OCI-LY7 (cell line): ENCODE measurements around the gene HDAC4. TPM values are rescaled to one million over a fixed set of nuclear protein-coding genes. Genes with fewer than 3 reads are reported as not detected.

Source experiments
- BruUV-seq: library from RNA; stranded (reverse); fragments of 400-500 nt; replicated peaks from 2 replicates; lab custom pipeline; 2021; lab: Mats Ljungman, UMichigan
- CTCF ChIA-PET: fragments of 300-600 bp; sonication (Branson Sonifier 250); formaldehyde crosslinking; loops from one replicate; lab custom pipeline; 2022; ENCODE audit warnings: antibody characterized with exemption; ENCODE audit not compliant: unreplicated experiment; lab: Charles Lee
- POLR2A ChIA-PET: fragments of 300-600 bp; sonication (Branson Sonifier 250); formaldehyde crosslinking; loops from one replicate; lab custom pipeline; 2022; ENCODE audit warnings: antibody characterized with exemption; lab: Charles Lee
- DNase-seq: peaks from one replicate; pipeline ENCODE4 v3.0.0-alpha.2; 2015; ENCODE audit warnings: low spot score
- H2AFZ ChIP-seq: fragments of 200-600 bp; sonication (generic), shearing (Covaris generic); 2 replicates; pipeline ENCODE4 v1.6.1; 2014; ENCODE audit warnings: mild to moderate bottlenecking, antibody characterized with exemption, low read length, moderate library complexity
- H3K27ac ChIP-seq: fragments of 200-600 bp; sonication (generic); 2 replicates; pipeline ENCODE4 v1.5.1; 2014; ENCODE audit warnings: mixed run types, low read depth, mild to moderate bottlenecking, moderate library complexity, low read length, inconsistent platforms; ENCODE audit not compliant: poor library complexity, severe bottlenecking
- H3K36me3 ChIP-seq: fragments of 200-600 bp; sonication (generic); 2 replicates; pipeline ENCODE4 v1.6.1; 2014; ENCODE audit warnings: mild to moderate bottlenecking, antibody characterized with exemption, low read length, moderate library complexity, mixed read lengths; ENCODE audit not compliant: insufficient read depth
- H3K4me1 ChIP-seq: fragments of 200-600 bp; sonication (generic); 2 replicates; pipeline ENCODE4 v1.5.1; 2014; ENCODE audit warnings: mild to moderate bottlenecking, low read length; ENCODE audit not compliant: insufficient read depth, poor library complexity, severe bottlenecking
- H3K4me2 ChIP-seq: fragments of 200-600 bp; sonication (generic); 2 replicates; pipeline ENCODE4 v1.6.1; 2014; ENCODE audit warnings: mild to moderate bottlenecking, low read length
- H3K4me3 ChIP-seq: fragments of 200-600 bp; sonication (generic); 2 replicates; pipeline ENCODE4 v1.5.1; 2014; ENCODE audit warnings: mild to moderate bottlenecking, low read depth, low read length; ENCODE audit not compliant: poor library complexity, severe bottlenecking
- H3K79me2 ChIP-seq: fragments of 200-600 bp; sonication (generic); 2 replicates; pipeline ENCODE4 v1.6.1; 2016; ENCODE audit warnings: low read depth, mild to moderate bottlenecking, low read length, moderate library complexity, mixed read lengths; ENCODE audit not compliant: insufficient read depth
- H3K9me2 ChIP-seq: fragments of 200-600 bp; sonication (generic); 2 replicates; pipeline ENCODE4 v1.6.1; 2016; ENCODE audit warnings: mild to moderate bottlenecking, low read length, mixed read lengths; ENCODE audit not compliant: insufficient read depth
- H3K9me3 ChIP-seq: fragments of 200-600 bp; sonication (generic); 2 replicates; pipeline ENCODE4 v1.6.1; 2014; ENCODE audit warnings: mild to moderate bottlenecking, mixed run types, low read length, mixed read lengths
- H4K20me1 ChIP-seq: fragments of 200-600 bp; sonication (generic); 2 replicates; pipeline ENCODE4 v1.6.1; 2014; ENCODE audit warnings: mild to moderate bottlenecking, antibody characterized with exemption, low read length, moderate library complexity, mixed read lengths; ENCODE audit not compliant: insufficient read depth
- CTCF ChIP-seq: fragments of 200-600 bp; sonication (generic); conservative IDR thresholded peaks from 2 replicates; pipeline ENCODE4 v1.5.1; 2014; ENCODE audit warnings: mild to moderate bottlenecking, antibody characterized with exemption, low read length, moderate library complexity, mixed read lengths
- EZH2phosphoT487 ChIP-seq: fragments of 200-600 bp; sonication (generic); IDR thresholded peaks from 2 replicates; pipeline ENCODE4 v1.6.1; 2018; ENCODE audit warnings: low read depth, borderline replicate concordance, mild to moderate bottlenecking, mixed run types, antibody characterized with exemption, low read length, moderate library complexity, mixed read lengths
- intact Hi-C: fragments of 100-400 bp; cut with micrococcal nuclease; formaldehyde crosslinking; loops from one replicate; pipeline ENCODE4 v1.10.0; 2022; ENCODE audit not compliant: unreplicated experiment
- total RNA-seq, 2 experiments: library from RNA; depleted of rRNA in 1 of 2; stranded (reverse); fragments of >200 nt in 1 of 2; shearing (Covaris generic) in 1 of 2; gene quantifications; 2 replicates each; pipeline ENCODE4 v1.2.3, GENCODE V29; 2014 to 2022

Gene HDAC4
- total RNA-seq, 2 experiments from 2014 or later, result 10.2 to 20.6 TPM

- Histone ChIP-seq H3K9me3 (no peaks in the 10 kb centered on the region), H4K20me1 (no peaks in the 10 kb centered on the region), H2AFZ (no peak overlapping the region), H3K4me3 (no peak overlapping the region), H3K9me2 (no peaks in the 10 kb centered on the region), H3K36me3 (no peaks in the 10 kb centered on the region), H3K79me2 (no peaks in the 10 kb centered on the region), H3K4me2 (no peak overlapping the region), H3K4me1 (peaks cover 7% of the 10 kb centered on the region), H3K27ac (no peak overlapping the region)
- intact Hi-C loops, result loop anchor here (10.0 kb wide), 1 partner anchor 106 kb away; no protein-coding TSS in a partner anchor
- CTCF ChIA-PET, result no interaction called here
- no TSS peak for BruUV-seq
- POLR2A ChIA-PET, result interaction anchor here (0.7 kb wide), 1 partner anchor 23 kb away, joined by 3 read pairs; no protein-coding TSS in a partner anchor
- no peak for DNase-seq
- TF ChIP-seq CTCF, result no peak
Measured at GRCh38 chr2:239148495-239149200, 252.2 kb downstream of the HDAC4 start.

GRCh38 chr2:239147376-239147775 lies 253.4 kb downstream of the HDAC4 start:
- CTCF ChIA-PET, result no interaction called here
- Histone ChIP-seq H3K27ac (no peak overlapping the region), H3K4me3 (no peak overlapping the region), H2AFZ (no peak overlapping the region), H3K9me2 (no peaks in the 10 kb centered on the region), H3K9me3 (no peaks in the 10 kb centered on the region), H3K4me2 (no peak overlapping the region), H3K79me2 (no peaks in the 10 kb centered on the region), H3K4me1 (peaks cover 7% of the 10 kb centered on the region), H3K36me3 (no peaks in the 10 kb centered on the region), H4K20me1 (no peaks in the 10 kb centered on the region)
- intact Hi-C loops, result loop anchor here (10.0 kb wide), 1 partner anchor 107 kb away; no protein-coding TSS in a partner anchor
- DNase-seq, result no peak
- POLR2A ChIA-PET, result no interaction called here
- BruUV-seq, result no TSS peak
- no peak for TF ChIP-seq EZH2phosphoT487
- no peak for TF ChIP-seq CTCF

GRCh38 chr2:239146741-239147181 lies 254.1 kb downstream of the HDAC4 start:
- H3K79me2 ChIP-seq, result no peaks in the 10 kb centered on the region
- no peak overlapping the region for H2AFZ ChIP-seq
- H3K4me3 ChIP-seq, result no peak overlapping the region
- intact Hi-C loops, result loop anchor here (10.0 kb wide), 1 partner anchor 108 kb away; no protein-coding TSS in a partner anchor
- no peak overlapping the region for H3K27ac ChIP-seq
- no peaks in the 10 kb centered on the region for H3K9me3 ChIP-seq
- no peak overlapping the region for H3K4me2 ChIP-seq
- ChIA-PET POLR2A (no interaction called here), CTCF (no interaction called here)
- TF ChIP-seq EZH2phosphoT487, result no peak
- no peak for TF ChIP-seq CTCF
- H4K20me1 ChIP-seq, result no peaks in the 10 kb centered on the region
- no peaks in the 10 kb centered on the region for H3K9me2 ChIP-seq
- no TSS peak for BruUV-seq
- H3K36me3 ChIP-seq, result no peaks in the 10 kb centered on the region
- peaks cover 7% of the 10 kb centered on the region for H3K4me1 ChIP-seq
- DNase-seq, result no peak
